ENCODE measurements around the gene FGG. TPM values are rescaled to one million over a fixed set of nuclear protein-coding genes. Genes with fewer than 3 reads are reported as not detected.

The FGG gene
- polyA plus RNA-seq, 3 donors = not detected

DNA sequence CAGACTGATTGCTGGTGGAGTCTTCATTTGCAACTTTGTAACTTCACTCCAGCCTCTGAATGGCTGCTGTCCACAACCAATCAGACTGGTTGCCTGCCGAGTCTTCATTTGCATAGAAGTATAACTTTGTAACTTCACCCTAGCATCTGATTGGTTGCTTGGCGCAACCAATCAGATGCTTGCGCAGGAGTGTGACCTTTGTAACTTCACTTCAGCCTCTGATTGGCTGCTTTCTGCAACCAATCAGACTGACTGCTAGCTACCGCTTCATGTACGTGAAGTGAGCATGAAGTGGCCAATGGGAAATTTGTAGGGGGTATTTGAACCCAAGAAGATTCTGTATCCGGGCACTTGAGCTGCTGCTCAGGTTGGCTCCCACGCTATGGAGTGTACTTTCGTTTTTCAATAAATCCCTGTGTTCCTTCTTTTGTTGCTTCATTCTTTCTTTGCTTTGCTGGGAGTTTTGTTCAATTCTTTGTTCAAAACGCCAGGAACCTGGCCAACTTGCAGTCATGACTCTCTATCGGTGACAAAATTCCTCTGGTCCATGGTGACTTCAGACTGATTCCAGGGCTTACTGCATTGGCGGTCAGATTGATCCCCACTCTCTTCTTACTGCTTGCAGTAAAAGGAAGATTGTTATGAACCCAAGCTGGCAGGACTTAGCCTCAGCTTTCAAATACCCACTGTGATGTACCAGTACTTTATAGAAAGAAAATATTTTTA is 46.4 kb upstream of the FGG start:
- H4K20me1 ChIP-seq (ENCODE audit: insufficient read depth, low read length) = no peaks in the 10 kb centered on the region

DNA sequence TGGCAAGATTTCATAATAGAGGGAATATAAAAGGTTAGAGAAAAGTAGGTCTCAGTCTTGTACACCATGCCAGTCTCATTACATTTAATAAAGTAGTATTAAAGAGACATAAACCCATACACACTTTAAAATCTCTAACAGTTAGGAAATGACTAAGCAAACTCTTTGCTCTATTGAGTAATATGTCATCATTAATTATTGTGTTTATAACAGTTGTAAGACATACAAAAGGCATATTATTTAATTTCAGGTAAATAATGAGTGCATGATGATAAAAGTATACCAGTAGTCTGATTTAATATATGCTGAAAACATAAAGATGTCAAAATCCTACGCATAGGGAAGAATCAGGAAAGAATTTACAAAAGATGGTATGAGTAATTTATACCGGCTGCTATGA is 31.0 kb upstream of the FGG start:
- Histone ChIP-seq H2AFZ (ENCODE audit: insufficient read depth, low read depth, low read length, poor library complexity, severe bottlenecking) (no peak overlapping the region), H3K4me1 (ENCODE audit: control insufficient read depth in 1 of 2, insufficient read depth in 2 of 2, low read length in 2 of 2) (no peaks in the 10 kb centered on the region), H3K36me3 (replicated peaks in 1 of 2; ENCODE audit: control insufficient read depth in 1 of 2, insufficient read depth in 2 of 2, low read length in 2 of 2) (no peaks in the 10 kb centered on the region), H3K4me3 (replicated peaks in 1 of 3; ENCODE audit: low read depth in 2 of 3, low read length in 3 of 3) (no peak overlapping the region), H3K27me3 (ENCODE audit: control insufficient read depth in 2 of 2, insufficient read depth in 2 of 2, low read length in 2 of 2) (no peaks in the 10 kb centered on the region), H3K9ac (ENCODE audit: insufficient read depth, low read length, poor library complexity, severe bottlenecking) (no peak overlapping the region), H3K4me2 (replicated peaks; ENCODE audit: extremely low read depth, low read length, poor library complexity, severe bottlenecking) (no peak overlapping the region), H3K9me3 (replicated peaks in 1 of 2; ENCODE audit: control insufficient read depth in 1 of 2, insufficient read depth in 1 of 2, low read length in 2 of 2) (peaks cover 0 to 4% of the 10 kb centered on the region in 2 donors), H4K20me1 (ENCODE audit: insufficient read depth, low read length) (no peaks in the 10 kb centered on the region), H3K79me2 (ENCODE audit: insufficient read depth, low read length) (no peaks in the 10 kb centered on the region), H3K27ac (ENCODE audit: low read depth in 1 of 2, low read length in 2 of 2) (no peak overlapping the region)
- Mint-ChIP-seq H3K9me3 (peaks cover 0 to 6% (median 1%) of the 10 kb centered on the region in 7 donors), H3K36me3 (no peaks in the 10 kb centered on the region), H3K27me3 (ENCODE audit: low read depth in 3 of 3) (peaks cover 0 to 3% (median 1%) of the 10 kb centered on the region in 3 donors), H3K27ac (no peak overlapping the region), H3K4me3 (no peak overlapping the region), H3K4me1 (peaks cover 7% of the 10 kb centered on the region)
- intact Hi-C loops (cut with micrococcal nuclease) = loop anchor here in 1 of 2 donors (2.0 kb wide), 1 partner anchor 25 kb away; no protein-coding TSS in a partner anchor
- WGBS (ENCODE audit: insufficient coverage) = no CpG with 5 or more reads among the region's 2 CpGs
- TF ChIP-seq, protein P1, sequence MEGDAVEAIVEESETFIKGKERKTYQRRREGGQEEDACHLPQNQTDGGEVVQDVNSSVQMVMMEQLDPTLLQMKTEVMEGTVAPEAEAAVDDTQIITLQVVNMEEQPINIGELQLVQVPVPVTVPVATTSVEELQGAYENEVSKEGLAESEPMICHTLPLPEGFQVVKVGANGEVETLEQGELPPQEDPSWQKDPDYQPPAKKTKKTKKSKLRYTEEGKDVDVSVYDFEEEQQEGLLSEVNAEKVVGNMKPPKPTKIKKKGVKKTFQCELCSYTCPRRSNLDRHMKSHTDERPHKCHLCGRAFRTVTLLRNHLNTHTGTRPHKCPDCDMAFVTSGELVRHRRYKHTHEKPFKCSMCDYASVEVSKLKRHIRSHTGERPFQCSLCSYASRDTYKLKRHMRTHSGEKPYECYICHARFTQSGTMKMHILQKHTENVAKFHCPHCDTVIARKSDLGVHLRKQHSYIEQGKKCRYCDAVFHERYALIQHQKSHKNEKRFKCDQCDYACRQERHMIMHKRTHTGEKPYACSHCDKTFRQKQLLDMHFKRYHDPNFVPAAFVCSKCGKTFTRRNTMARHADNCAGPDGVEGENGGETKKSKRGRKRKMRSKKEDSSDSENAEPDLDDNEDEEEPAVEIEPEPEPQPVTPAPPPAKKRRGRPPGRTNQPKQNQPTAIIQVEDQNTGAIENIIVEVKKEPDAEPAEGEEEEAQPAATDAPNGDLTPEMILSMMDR (IDR thresholded peaks at IDR 0.05) = no peak
- no peak for DNase-seq

More for the DNA sequence above, 46.4 kb upstream of the FGG start:
- no peaks in the 10 kb centered on the region for H3K4me1 Mint-ChIP-seq
- Histone ChIP-seq H3K27ac (ENCODE audit: low read depth in 1 of 2, low read length in 2 of 2) (no peak overlapping the region), H3K79me2 (ENCODE audit: insufficient read depth, low read length) (no peaks in the 10 kb centered on the region), H3K27me3 (ENCODE audit: control insufficient read depth in 2 of 2, insufficient read depth in 2 of 2, low read length in 2 of 2) (no peaks in the 10 kb centered on the region), H3K4me2 (replicated peaks; ENCODE audit: extremely low read depth, low read length, poor library complexity, severe bottlenecking) (no peak overlapping the region), H3K9me3 (replicated peaks in 1 of 2; ENCODE audit: control insufficient read depth in 1 of 2, insufficient read depth in 1 of 2, low read length in 2 of 2) (no peaks in the 10 kb centered on the region), H3K9ac (ENCODE audit: insufficient read depth, low read length, poor library complexity, severe bottlenecking) (no peak overlapping the region), H3K36me3 (replicated peaks in 1 of 2; ENCODE audit: control insufficient read depth in 1 of 2, insufficient read depth in 2 of 2, low read length in 2 of 2) (no peaks in the 10 kb centered on the region), H2AFZ (ENCODE audit: insufficient read depth, low read depth, low read length, poor library complexity, severe bottlenecking) (no peak overlapping the region), H3K4me1 (ENCODE audit: control insufficient read depth in 1 of 2, insufficient read depth in 2 of 2, low read length in 2 of 2) (no peaks in the 10 kb centered on the region), H3K4me3 (replicated peaks in 1 of 3; ENCODE audit: low read depth in 2 of 3, low read length in 3 of 3) (no peak overlapping the region)
- H3K4me3 Mint-ChIP-seq = no peak overlapping the region
- no peak for DNase-seq
- TF ChIP-seq, protein P1 (IDR thresholded peaks at IDR 0.05) = no peak
- H3K9me3 Mint-ChIP-seq = peaks cover 0 to 5% (median 0%) of the 10 kb centered on the region in 7 donors
- no peaks in the 10 kb centered on the region for H3K36me3 Mint-ChIP-seq
- intact Hi-C loops (cut with micrococcal nuclease) = no loop called here
- H3K27ac Mint-ChIP-seq = no peak overlapping the region
- WGBS (ENCODE audit: insufficient coverage) = 91% methylated on average over 10 of the region's 11 CpGs
- H3K27me3 Mint-ChIP-seq (ENCODE audit: low read depth in 3 of 3) = peaks cover 0 to 2% (median 0%) of the 10 kb centered on the region in 3 donors
